IMR-90 (cell line): ENCODE results near the gene PPOX. TPM values are rescaled to one million over a fixed set of nuclear protein-coding genes. Genes with fewer than 3 reads are reported as not detected.

Source experiments
- ATAC-seq: fragments of 200-7000 bp; cut with Tn5 transposase; 2 replicates; pipeline ENCODE4 v1.9.1; 2020; ENCODE audit warnings: low read depth, mild to moderate bottlenecking, moderate library complexity
- BruUV-seq: library from RNA; stranded (reverse); fragments of 400-500 nt; replicated peaks from 2 replicates; lab custom pipeline; 2021; lab: Mats Ljungman, UMichigan
- CTCF ChIA-PET: fragments of 300-600 bp; formaldehyde crosslinking; extraction: SDS; loops from one replicate; lab custom pipeline; 2021; ENCODE audit warnings: antibody characterized with exemption; lab: Yijun Ruan, JAX
- POLR2A ChIA-PET: fragments of 300-600 bp; sonication (Branson Sonifier 250); formaldehyde crosslinking; loops from one replicate; lab custom pipeline; 2022; ENCODE audit warnings: antibody characterized with exemption; ENCODE audit not compliant: unreplicated experiment; lab: Charles Lee
- DNase-seq: peaks from one replicate; pipeline ENCODE4 v3.0.0; 2013
- H2AFZ ChIP-seq: replicated peaks from 2 replicates; pipeline ENCODE3; 2013; ENCODE audit warnings: low read length, mild to moderate bottlenecking; ENCODE audit not compliant: poor library complexity
- H2AK5ac ChIP-seq: 2 replicates; pipeline ENCODE4 v1.6.1; 2013; ENCODE audit warnings: low read depth, low read length, inconsistent platforms
- H2AK9ac ChIP-seq: replicated peaks from 2 replicates; pipeline ENCODE3; 2013; ENCODE audit warnings: mild to moderate bottlenecking, low read depth, low read length, moderate library complexity; ENCODE audit not compliant: poor library complexity
- H2BK120ac ChIP-seq: 2 replicates; pipeline ENCODE4 v1.6.1; 2013; ENCODE audit warnings: low read depth, low read length, inconsistent platforms
- H2BK15ac ChIP-seq: 3 replicates; pipeline ENCODE4 v1.6.1; 2013; ENCODE audit warnings: low read depth, low read length, inconsistent platforms
- H2BK20ac ChIP-seq: 2 replicates; pipeline ENCODE4 v1.6.1; 2013; ENCODE audit warnings: low read depth, mild to moderate bottlenecking, inconsistent platforms, low read length, moderate library complexity
- H2BK5ac ChIP-seq: 2 replicates; pipeline ENCODE4 v1.6.1; 2013; ENCODE audit warnings: mild to moderate bottlenecking, low read depth, low read length, inconsistent platforms; ENCODE audit not compliant: poor library complexity, severe bottlenecking
- H3K14ac ChIP-seq: replicated peaks from 2 replicates; pipeline ENCODE4 v1.6.1; 2013; ENCODE audit warnings: low read depth, low read length, inconsistent platforms
- H3K18ac ChIP-seq: 2 replicates; pipeline ENCODE4 v1.6.1; 2013; ENCODE audit warnings: low read depth, low read length, control low read depth
- H3K23ac ChIP-seq: 2 replicates; pipeline ENCODE4 v1.6.1; 2013; ENCODE audit warnings: low read depth, low read length, inconsistent platforms
- H3K27ac ChIP-seq: 2 replicates; pipeline ENCODE4 v1.5.1; 2013; ENCODE audit warnings: mild to moderate bottlenecking, control low read depth, low read length; ENCODE audit not compliant: insufficient read depth
- H3K27me3 ChIP-seq: 2 replicates; pipeline ENCODE4 v1.6.1; 2013; ENCODE audit warnings: low read length; ENCODE audit not compliant: control insufficient read depth, insufficient read depth
- H3K36me3 ChIP-seq: 2 replicates; pipeline ENCODE4 v1.6.1; 2013; ENCODE audit warnings: low read length, mixed read lengths; ENCODE audit not compliant: control insufficient read depth, insufficient read depth
- H3K4ac ChIP-seq: 2 replicates; pipeline ENCODE4 v1.6.1; 2013; ENCODE audit warnings: low read depth, low read length, inconsistent platforms
- H3K4me1 ChIP-seq: 2 replicates; pipeline ENCODE4 v1.6.1; 2013; ENCODE audit warnings: low read length, mixed read lengths; ENCODE audit not compliant: control insufficient read depth, insufficient read depth
- H3K4me2 ChIP-seq: 2 replicates; pipeline ENCODE4 v1.6.1; 2013; ENCODE audit warnings: low read depth, mild to moderate bottlenecking, control low read depth, low read length, moderate library complexity
- H3K4me3 ChIP-seq: 2 replicates; pipeline ENCODE4 v1.5.1; 2013; ENCODE audit warnings: low read depth, mild to moderate bottlenecking, control low read depth, low read length, moderate library complexity; ENCODE audit not compliant: insufficient read depth
- H3K56ac ChIP-seq: 2 replicates; pipeline ENCODE4 v1.6.1; 2013; ENCODE audit warnings: low read length, inconsistent platforms; ENCODE audit not compliant: insufficient read depth; ENCODE audit errors: extremely low read depth
- H3K79me1 ChIP-seq, 2 experiments: 2 replicates each; pipeline ENCODE4 v1.6.1; 2013; ENCODE audit warnings: low read length in 2 of 2, inconsistent platforms in 1 of 2, low read depth in 1 of 2
- H3K9ac ChIP-seq: 2 replicates; pipeline ENCODE4 v1.6.1; 2013; ENCODE audit warnings: low read depth, low read length, control low read depth
- H3K9me1 ChIP-seq: 2 replicates; pipeline ENCODE4 v1.6.1; 2013; ENCODE audit warnings: low read length, inconsistent platforms; ENCODE audit not compliant: insufficient read depth
- H3K9me3 ChIP-seq: 2 replicates; pipeline ENCODE4 v1.6.1; 2013; ENCODE audit warnings: low read length; ENCODE audit not compliant: control insufficient read depth, insufficient read depth
- H4K20me1 ChIP-seq: 2 replicates; pipeline ENCODE4 v1.6.1; 2013; ENCODE audit warnings: low read length, inconsistent platforms; ENCODE audit not compliant: insufficient read depth
- H4K5ac ChIP-seq: 2 replicates; pipeline ENCODE4 v1.6.1; 2013; ENCODE audit warnings: mild to moderate bottlenecking, low read depth, low read length, control low read depth
- H4K8ac ChIP-seq, 2 experiments: 2 replicates each; pipeline ENCODE4 v1.6.1; 2013; ENCODE audit warnings: low read depth in 2 of 2, low read length in 2 of 2, control low read depth in 1 of 2, inconsistent platforms in 1 of 2
- H4K91ac ChIP-seq: 2 replicates; pipeline ENCODE4 v1.6.1; 2013; ENCODE audit warnings: low read depth, low read length, inconsistent platforms; ENCODE audit not compliant: insufficient read depth
- CEBPB ChIP-seq: IDR thresholded peaks from 2 replicates; pipeline ENCODE4 v1.6.1; 2012; ENCODE audit warnings: low read depth, low read length, improper control_type of control experiment
- CHD1 ChIP-seq: IDR thresholded peaks from 2 replicates; pipeline ENCODE4 v1.6.1; 2012; ENCODE audit warnings: low read depth, low read length, improper control_type of control experiment
- FOS ChIP-seq: fragments of 150-350 bp; IDR thresholded peaks from 2 replicates; pipeline ENCODE4 v1.6.1; 2016; ENCODE audit warnings: low read depth, low read length
- MAFK ChIP-seq: IDR thresholded peaks from 2 replicates; pipeline ENCODE4 v1.6.1; 2012; ENCODE audit warnings: low read depth, low read length, improper control_type of control experiment
- NFE2L2 ChIP-seq: fragments of 150-350 bp; IDR thresholded peaks from 2 replicates; pipeline ENCODE4 v1.6.1; 2016; ENCODE audit warnings: low read depth, mild to moderate bottlenecking, low read length
- RAD21 ChIP-seq: IDR thresholded peaks from 2 replicates; pipeline ENCODE4 v1.6.1; 2012; ENCODE audit warnings: low read length, improper control_type of control experiment
- RCOR1 ChIP-seq: IDR thresholded peaks from 2 replicates; pipeline ENCODE4 v1.6.1; 2012; ENCODE audit warnings: mild to moderate bottlenecking, low read length, improper control_type of control experiment; ENCODE audit not compliant: insufficient replicate concordance
- SMC3 ChIP-seq: fragments of 150-350 bp; IDR thresholded peaks from 2 replicates; pipeline ENCODE4 v1.6.1; 2016; ENCODE audit warnings: low read depth, mild to moderate bottlenecking, antibody characterized with exemption, low read length, moderate library complexity
- WGBS, 2 experiments: methylation state at CpG; one replicate each; pipeline versions ENCODE4 v1.1.5 to v1.1.7; 2013; ENCODE audit warnings: missing lambda C conversion rate in 2 of 2; ENCODE audit not compliant: insufficient read length in 1 of 2; ENCODE audit errors: extremely low coverage in 2 of 2; 5-methylcytosine and 5-hydroxymethylcytosine counted together
- dilution Hi-C: fragments of 300-500 bp; cut with HindIII; formaldehyde crosslinking; loops from one replicate; pipeline ENCODE4 v1.14.3; 2018; ENCODE audit warnings: low sequenced_read_pairs; ENCODE audit not compliant: unreplicated experiment
- in situ Hi-C: fragments of 300-500 bp; cut with MboI; formaldehyde crosslinking; loops from 3 replicates; pipeline ENCODE4 v1.14.3; 2019; ENCODE audit warnings: low sequenced_read_pairs, inconsistent platforms, mixed read lengths
- intact Hi-C: fragments of 100-400 bp; cut with micrococcal nuclease; formaldehyde crosslinking; loops from 2 replicates; pipeline ENCODE4 v1.10.0; 2022
- polyA plus RNA-seq, 3 experiments: library from polyadenylated mRNA; depleted of rRNA; stranded (reverse); fragments of >200 nt; gene quantifications; 2 replicates each; pipeline ENCODE4 v1.2.3, GENCODE V29; 2012; ENCODE audit warnings: low replicate concordance in 1 of 3
- total RNA-seq: library from RNA; depleted of rRNA; stranded (reverse); fragments of >200 nt; gene quantifications from 2 replicates; pipeline ENCODE4 v1.2.3, GENCODE V29; 2012
- TF ChIP-seq, protein P1 (sequence below): fragments of 150-350 bp; IDR thresholded peaks from 2 replicates; pipeline ENCODE4 v1.6.1; 2017; ENCODE audit warnings: mild to moderate bottlenecking, antibody characterized with exemption, low read length, low read depth
- TF ChIP-seq, protein P2 (sequence below): conservative IDR thresholded peaks from 2 replicates; pipeline ENCODE4 v1.5.1; 2012; ENCODE audit warnings: mild to moderate bottlenecking, low read depth, low read length, improper control_type of control experiment

Gene PPOX
- total and polyA plus RNA-seq, 2 of the 4 experiments (the other 2 are of a cell fraction), result 6.1 to 14.3 TPM

DNA sequence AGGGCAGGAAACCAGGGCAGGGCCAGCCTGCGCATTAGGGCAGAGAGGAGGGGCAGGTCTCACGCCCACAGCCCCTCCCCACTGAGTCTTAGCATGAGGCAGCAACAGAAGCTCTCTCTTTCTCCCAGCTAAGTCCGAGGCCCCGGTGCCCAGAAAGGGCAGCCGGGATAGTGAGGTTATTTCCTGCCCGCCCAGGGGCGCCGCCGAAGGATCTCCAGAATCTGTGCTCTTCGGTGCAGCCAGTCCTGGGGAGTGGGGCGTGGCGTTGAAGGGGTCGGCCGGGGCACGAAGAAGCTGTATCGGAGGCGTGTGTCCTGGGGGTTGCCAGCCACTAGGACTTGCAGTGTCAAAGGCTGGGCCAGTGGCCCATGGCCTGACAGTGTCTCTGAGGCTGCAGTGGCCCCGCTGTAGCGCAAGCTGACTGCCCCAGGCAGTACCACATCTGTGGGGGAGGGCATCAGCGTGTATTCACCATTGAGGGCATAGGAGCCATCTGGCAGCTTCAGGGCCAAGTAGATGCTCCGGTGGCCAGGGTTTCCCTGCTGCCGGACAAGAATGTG is 24.8 kb downstream of the PPOX start:
- Histone ChIP-seq H3K14ac (no peak overlapping the region), H3K79me1 (no peaks in the 10 kb centered on the region), H4K8ac (no peak overlapping the region), H3K27ac (no peak overlapping the region), H4K5ac (no peak overlapping the region), H3K23ac (no peak overlapping the region), H2AFZ (no peak overlapping the region), H3K27me3 (no peaks in the 10 kb centered on the region), H2AK5ac (no peak overlapping the region), H3K4ac (no peak overlapping the region), H2BK5ac (no peak overlapping the region), H2BK120ac (no peak overlapping the region), H2BK20ac (no peak overlapping the region), H3K4me1 (no peaks in the 10 kb centered on the region), H3K9me1 (no peaks in the 10 kb centered on the region), H3K4me2 (no peak overlapping the region), H3K4me3 (no peak overlapping the region), H3K9ac (no peak overlapping the region), H3K18ac (no peak overlapping the region), H2BK15ac (no peak overlapping the region), H4K20me1 (no peaks in the 10 kb centered on the region), H3K9me3 (no peaks in the 10 kb centered on the region), H3K56ac (no peak overlapping the region), H2AK9ac (no peak overlapping the region), H3K36me3 (no peaks in the 10 kb centered on the region), H4K91ac (no peak overlapping the region)
- no peak for DNase-seq
- intact Hi-C loops, result no loop called here
- BruUV-seq, result no TSS peak
- in situ Hi-C loops, result no loop called here
- WGBS, 2 experiments, result 71% methylated on average over 13 of the region's 22 CpGs; no CpG with 5 or more reads in 1 of the 2 experiments
- TF ChIP-seq CHD1 (no peak), CEBPB (no peak), RCOR1 (no peak), FOS (no peak), RAD21 (no peak), MAFK (no peak), NFE2L2 (no peak), SMC3 (no peak)
- TF ChIP-seq, protein P1, sequence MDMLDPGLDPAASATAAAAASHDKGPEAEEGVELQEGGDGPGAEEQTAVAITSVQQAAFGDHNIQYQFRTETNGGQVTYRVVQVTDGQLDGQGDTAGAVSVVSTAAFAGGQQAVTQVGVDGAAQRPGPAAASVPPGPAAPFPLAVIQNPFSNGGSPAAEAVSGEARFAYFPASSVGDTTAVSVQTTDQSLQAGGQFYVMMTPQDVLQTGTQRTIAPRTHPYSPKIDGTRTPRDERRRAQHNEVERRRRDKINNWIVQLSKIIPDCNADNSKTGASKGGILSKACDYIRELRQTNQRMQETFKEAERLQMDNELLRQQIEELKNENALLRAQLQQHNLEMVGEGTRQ, result no peak
- TF ChIP-seq, protein P2, sequence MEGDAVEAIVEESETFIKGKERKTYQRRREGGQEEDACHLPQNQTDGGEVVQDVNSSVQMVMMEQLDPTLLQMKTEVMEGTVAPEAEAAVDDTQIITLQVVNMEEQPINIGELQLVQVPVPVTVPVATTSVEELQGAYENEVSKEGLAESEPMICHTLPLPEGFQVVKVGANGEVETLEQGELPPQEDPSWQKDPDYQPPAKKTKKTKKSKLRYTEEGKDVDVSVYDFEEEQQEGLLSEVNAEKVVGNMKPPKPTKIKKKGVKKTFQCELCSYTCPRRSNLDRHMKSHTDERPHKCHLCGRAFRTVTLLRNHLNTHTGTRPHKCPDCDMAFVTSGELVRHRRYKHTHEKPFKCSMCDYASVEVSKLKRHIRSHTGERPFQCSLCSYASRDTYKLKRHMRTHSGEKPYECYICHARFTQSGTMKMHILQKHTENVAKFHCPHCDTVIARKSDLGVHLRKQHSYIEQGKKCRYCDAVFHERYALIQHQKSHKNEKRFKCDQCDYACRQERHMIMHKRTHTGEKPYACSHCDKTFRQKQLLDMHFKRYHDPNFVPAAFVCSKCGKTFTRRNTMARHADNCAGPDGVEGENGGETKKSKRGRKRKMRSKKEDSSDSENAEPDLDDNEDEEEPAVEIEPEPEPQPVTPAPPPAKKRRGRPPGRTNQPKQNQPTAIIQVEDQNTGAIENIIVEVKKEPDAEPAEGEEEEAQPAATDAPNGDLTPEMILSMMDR, result no peak
- ChIA-PET CTCF (interaction anchor here (1.3 kb wide), 1 partner anchor 35 kb away, joined by 8 read pairs; the partner anchor contains the start of gene TOMM40L), POLR2A (no interaction called here)
- dilution Hi-C loops, result no loop called here
- ATAC-seq, result no peak
